ENCODE measurements around the gene SLC6A19.

Gene SLC6A19

DNA sequence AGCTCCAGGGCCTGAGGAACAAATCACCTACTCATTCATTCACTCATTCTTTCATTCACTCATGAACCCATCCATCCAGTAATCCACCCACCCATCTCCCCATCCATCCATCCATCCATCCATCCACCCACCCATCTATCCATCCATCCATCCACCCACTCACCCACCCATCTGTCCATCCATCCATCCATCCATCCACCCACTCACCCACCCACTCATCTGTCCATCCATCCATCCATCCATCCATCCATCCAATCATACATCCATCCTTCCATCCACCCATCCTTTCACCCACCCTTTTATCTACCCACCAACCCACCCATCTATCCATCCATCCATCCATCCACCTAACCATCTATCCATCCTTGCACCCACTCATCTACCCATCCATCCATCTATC, 35.5 kb upstream of the SLC6A19 start:
- DNase-seq (ENCODE audit: low spot score) (no peak), FAIRE-seq (no peak)

DNA sequence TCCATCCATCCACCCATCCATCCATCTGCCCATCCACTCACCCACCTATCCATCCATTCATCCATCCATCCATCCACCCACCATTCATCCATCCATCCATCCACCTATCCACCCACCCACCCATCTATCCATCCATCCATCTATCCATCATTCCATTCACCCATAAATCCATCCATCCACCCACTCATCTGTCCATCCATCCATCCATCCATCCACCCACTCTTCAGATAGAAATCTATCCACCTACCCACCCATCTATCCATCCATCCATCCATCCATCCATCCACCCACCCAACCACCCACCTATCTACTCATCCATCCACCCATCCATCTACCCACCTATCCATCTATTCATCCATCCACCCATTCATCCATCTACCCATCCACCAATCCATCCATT, 35.0 kb upstream of the SLC6A19 start:
- no peak for FAIRE-seq

DNA sequence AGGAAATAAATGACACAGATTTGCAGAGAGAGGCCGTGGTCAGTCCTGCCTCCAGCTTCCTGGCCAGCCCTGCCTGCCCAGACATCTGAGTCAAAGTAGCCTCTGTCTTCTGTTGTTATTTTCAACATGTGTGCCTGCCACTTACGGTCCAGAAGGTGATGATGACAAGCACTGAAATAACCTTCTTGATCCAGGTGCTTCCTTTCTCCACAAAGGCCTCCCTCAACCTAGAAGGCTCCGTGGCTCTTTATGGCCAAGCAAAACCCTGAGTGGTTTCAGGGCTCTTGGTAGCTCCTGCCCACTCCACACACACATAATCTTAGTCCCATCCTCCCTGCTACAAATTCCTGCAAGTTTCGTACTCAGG, 34.1 kb upstream of the SLC6A19 start:
- DNase-seq (ENCODE audit: low spot score) (no peak), FAIRE-seq (no peak)

More for the DNA sequence above, 35.0 kb upstream of the SLC6A19 start:
- DNase-seq (ENCODE audit: low spot score), result no peak

DNA sequence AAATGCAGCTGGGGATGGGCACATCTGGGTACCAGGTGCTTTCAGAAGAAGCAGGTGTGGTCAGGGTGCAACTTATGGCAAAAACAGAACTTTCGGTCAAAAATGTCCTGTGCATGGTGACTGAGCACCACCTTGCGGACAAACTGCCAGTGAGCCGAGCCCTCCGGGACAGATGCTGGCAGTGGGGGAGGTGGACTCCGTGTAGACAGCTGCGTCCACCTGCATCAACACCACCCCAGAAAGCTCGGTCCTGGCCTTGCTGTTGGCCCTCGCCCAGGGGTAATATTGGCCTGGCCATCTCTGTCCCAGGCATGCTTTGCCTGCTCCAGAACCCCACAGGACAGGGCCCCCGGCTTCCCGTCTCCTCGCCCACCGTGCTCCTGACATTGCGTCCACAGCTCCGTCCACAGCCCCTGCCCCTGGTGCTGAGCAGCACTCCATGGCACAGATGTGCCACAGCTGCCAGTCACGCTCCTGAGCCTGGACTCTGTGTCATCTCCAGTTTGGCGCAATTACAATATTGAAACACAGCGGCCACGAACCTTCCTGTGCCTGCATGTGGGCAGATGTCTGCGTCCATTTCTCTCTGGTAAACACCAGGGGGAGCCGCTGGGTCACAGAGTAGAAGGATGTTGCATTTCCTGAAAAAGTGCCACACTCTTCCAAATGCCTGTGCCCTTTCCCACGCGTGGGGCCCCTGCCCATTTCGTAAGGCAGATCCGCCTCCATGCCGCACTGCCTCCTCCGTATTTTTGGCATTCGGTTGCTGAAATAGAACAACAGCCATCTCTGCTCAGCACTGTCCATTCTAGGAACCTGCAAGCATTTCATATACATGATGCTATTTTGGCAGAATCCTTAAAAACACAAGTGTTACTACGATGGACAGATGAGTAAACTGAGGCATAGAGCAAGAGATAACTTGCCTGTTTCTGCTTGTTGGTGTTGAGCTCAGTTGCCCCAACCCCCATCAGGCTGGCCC, 33.4 kb upstream of the SLC6A19 start:
- FAIRE-seq, result no peak
- DNase-seq (ENCODE audit: low spot score), result peak; percentile 52

DNA sequence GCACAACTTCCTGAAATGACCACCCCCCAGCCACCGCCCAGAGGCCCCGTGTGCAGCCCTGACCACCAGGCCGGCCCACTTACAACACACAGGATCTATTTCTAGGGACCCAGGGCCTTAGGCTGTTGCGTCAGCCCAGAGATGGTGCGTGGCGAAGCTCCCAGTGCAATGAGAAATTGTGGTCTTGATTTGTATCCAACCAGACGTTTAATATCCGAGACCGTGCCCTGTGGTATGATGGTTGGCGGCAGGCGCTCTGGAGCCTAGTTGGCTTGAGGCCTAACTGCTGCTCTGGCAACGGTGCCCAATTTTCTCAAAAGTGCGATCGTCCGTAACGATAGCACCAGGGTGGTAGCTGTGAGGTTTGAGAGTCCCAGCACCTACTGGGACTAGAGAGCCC, 32.6 kb upstream of the SLC6A19 start:
- FAIRE-seq (no peak), DNase-seq (ENCODE audit: low spot score) (no peak)

DNA sequence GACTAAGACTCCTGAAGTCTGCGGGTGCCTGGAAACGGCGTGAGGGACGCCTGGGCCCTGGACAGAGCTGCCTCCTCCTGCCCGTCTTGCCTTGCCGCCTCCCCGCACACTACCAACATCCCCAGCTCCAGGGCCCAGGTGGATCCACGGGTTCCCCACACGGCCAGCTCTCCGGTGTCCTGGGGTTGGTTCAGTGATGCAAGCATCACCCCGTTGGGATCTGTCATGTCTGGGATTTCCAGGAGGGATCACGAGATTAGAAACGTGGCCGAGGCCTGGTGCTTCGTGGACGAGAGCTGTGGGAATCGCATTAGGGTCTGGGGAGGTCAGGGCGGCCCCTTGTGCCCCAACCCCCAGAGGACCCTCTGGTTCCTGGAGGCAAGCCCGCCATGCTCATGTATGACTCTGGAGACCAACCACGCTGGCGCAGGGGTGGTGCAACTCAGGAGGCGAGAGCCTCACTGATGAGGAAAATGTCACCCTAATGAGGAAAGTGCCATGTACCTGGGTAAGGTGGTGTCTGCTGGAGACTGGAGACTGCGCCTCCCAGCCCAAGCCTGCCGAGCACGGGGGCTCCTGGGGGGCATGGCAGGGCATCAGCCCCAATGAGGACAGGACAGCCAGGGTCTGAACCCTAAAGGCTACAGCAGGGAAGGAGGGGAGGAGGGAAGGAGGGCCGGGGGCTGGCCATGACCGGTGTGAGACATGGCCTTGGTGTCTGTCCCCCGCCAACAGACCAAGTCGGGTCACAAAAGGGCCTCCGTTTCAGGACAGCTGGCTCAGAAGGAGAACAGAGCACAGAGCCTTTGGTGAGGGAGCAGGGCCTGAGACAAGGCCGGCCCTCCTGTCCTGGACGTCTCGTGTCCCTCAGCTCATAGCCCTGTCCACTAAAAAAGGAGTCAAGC, 31.9 kb upstream of the SLC6A19 start:
- FAIRE-seq, result no peak
- DNase-seq (ENCODE audit: low spot score), result no peak

DNA sequence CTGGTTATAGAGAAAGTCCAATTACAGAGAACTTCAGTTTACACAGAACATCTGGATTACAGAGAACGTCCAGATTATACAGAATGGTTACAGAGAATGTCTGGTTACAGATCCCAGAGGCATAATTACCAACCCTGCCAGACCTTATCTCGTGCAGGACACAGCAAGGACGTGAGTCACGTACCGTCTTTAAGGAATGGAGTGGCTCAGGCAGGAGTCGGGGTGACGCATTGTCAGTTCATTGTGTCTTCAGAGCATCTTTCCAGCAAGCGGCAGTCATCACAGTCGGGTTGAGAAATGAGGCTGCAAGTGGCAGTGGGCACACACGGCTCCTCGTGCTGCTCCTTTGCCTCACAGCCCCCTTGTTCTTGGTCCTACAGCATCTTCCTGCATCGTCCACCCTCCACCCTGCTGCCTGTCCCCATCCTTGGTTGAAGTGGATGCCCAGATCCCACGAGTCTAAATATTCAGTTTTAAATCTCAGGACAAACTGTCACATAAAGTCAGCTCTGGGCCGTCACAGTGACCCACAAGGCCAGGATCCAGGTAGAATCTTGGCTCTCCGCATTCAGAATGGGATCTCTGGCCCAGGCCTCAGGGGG, 30.0 kb upstream of the SLC6A19 start:
- no peak for FAIRE-seq
- DNase-seq (ENCODE audit: low spot score), result peak; percentile 70

DNA sequence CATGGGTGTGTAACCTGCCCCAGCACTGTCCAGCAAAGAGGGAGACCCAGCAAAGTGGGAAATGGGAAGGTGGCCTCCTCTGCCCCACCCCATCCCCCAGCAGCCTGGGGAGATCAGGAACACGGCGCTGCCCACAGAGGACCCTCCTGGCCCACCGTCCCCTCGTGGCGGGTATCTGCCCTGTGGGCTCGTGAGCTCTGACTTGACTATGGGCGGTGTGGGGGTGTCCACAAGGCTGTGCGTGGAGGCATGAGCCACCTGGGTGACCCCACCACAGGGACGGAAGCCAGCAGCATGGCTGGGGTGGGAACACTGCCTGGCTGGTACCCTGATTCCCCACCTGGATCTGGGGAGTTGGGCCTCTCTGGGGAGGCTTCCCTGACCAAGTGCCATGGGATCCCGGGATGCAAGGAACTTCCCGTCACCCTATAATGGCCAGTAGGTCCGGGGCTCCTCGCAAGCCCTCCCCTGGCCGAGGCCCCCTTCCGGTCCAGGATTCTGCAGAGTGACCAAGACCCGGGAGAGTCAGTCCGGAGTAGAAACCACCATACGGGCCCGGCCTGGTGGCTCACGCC, 29.3 kb upstream of the SLC6A19 start:
- FAIRE-seq (no peak), DNase-seq (ENCODE audit: low spot score) (no peak)

DNA sequence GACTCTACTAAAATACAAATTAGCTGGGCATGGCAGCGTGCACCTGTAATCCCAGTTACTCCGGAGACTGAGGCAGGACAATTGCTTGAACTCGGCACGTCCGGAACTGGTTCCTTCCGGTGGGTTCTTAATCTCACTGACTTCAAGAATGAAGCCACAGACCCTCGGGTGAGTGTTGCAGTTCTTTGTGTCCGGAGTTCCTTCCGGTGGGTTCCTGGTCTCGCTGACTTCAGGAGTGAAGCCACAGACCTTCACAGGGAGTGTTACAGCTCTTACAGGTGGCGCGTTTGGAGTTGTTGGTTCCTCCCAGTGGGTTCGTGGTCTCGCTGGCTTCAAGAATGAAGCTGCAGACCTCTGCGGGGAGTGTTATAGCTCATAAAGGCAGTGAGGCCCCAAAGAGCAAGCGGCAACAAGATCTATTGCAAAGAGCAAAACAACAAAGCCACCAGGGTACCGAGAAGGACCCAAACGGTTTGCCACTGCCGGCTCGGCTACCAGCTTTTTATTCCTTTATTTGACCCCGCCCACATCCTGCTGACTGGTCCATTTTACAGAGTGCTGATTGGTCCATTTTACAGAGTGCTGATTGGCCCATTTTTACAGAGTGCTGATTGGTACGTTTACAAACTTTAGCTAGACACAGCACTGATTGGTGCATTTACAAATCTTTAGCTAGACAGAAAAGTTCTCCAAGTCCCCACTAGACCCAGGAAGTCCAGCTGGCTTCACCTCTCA, 28.6 kb upstream of the SLC6A19 start:
- no peak for FAIRE-seq

DNA sequence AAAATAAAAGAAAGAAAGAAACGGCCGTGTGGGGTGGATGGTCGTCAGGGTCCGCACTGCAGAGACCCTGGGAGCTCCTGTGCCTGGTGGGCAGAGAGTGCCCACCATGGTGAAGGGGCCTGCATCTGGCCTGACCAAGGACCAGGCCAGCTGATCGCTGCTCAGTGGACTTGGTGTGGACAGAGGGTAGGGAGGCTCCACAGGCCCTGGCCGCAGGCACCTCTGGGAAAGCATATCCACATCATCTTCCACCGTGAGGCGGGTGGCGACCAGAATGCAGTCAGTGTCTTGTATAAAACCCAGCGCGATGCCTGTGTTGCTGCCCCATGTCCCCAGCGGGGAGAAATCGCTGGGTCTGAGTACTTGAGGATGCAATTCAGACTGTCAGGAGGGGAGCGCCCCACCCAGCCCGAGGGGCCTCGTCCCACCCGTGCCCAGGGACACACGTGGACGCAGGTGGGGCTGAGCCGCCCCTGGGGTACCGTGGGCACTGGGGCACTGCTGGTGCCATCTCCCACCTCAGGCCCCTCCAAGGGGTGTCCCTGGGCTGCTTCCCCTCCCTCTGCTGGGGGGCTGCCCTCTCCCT, 27.8 kb upstream of the SLC6A19 start:
- FAIRE-seq, result no peak
- DNase-seq (ENCODE audit: low spot score), result no peak

More for the DNA sequence above, 28.6 kb upstream of the SLC6A19 start:
- no peak for DNase-seq (ENCODE audit: low spot score)

DNA sequence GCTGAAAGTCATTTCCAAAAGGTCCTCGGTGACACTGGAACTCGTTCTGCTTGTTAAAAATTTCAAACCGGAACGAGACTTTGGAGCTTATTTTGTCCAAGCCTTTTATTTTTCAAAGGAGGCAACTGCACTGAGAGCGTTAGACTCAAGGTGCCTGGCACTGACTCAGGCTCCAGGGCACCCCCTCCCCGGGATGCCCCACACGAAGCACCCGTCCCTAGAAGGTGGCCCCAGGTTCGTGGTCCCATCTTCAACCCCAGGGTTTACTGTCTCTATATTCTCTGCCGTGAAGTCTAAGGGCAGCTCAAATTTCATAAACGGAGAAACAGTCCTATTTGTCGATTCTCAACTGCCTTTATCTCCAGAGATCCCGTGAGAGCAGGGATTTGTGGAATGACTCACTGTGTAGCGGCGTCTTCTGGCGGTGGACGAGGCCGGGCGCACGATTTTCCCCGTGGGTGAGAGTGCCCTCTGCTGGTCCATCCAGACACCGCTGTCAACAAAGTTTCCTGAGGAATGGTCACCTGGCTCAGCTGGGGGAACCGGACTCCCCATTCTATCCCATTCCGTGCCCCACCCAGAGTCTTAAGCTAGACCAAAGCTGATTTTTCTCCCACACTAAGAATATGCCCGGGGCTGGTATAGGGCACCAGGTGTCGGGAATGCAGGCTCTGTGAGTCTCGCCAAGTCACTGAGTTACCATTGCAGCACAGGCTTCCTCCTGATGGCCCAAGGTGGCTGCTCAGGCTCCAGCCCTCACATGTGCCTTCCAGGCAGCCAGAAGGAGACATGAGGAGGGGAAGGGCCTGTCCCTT, 27.1 kb upstream of the SLC6A19 start:
- DNase-seq (ENCODE audit: low spot score), result peak; percentile 73
- FAIRE-seq, result peak; percentile 82

DNA sequence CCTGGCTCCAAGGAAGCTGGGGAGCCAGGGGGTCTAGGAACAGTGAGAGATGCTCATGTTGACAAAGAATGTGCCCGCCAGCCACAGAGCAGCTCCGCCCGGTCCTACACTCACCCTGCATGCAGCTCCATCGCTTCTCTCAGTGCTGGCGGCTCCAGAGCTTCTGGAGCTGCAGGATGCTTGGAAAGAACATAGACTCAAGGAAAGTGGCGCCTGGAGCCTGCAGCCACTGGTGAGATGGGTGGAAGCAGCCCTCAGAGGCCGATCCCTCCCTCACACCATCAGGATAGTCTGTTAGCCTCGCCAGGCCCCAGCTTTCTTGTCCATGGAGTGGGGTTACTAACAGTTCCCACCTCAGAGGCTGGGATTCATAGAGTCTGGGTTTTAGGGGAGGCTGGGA, 26.4 kb upstream of the SLC6A19 start:
- DNase-seq (ENCODE audit: low spot score) (no peak), FAIRE-seq (no peak)

DNA sequence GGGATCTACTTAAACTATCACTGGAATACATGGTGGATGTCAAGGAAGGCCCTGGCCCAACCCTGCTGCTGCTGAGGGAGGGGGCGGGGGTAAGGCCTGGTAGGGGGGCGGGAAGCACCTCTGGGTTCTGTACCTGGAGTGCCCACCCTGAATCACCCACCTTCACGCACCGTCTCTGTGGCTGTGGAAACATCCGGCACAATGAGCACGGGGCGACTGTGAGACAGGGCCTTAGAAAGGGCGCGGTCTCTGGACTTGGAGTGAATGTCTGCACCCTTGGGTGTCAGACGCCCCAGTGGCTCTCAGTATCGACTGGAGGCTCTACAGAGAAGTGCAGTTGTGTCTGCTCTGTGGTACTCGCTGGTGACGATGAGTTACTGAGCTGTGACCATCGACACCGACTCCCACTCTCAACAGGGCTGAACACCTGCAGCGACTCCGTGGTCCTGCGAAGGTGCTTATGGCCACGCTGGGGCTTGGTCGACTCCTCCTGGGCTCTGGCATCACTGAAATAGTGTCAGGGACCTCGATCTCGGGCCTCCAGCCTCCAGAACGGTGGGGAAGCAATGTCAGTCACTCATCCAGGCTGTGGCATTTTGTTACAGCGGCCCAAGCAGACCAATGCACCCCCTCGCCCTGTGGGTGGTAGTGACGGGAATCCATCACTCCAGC, 25.5 kb upstream of the SLC6A19 start:
- no peak for DNase-seq (ENCODE audit: low spot score)
- FAIRE-seq, result no peak

DNA sequence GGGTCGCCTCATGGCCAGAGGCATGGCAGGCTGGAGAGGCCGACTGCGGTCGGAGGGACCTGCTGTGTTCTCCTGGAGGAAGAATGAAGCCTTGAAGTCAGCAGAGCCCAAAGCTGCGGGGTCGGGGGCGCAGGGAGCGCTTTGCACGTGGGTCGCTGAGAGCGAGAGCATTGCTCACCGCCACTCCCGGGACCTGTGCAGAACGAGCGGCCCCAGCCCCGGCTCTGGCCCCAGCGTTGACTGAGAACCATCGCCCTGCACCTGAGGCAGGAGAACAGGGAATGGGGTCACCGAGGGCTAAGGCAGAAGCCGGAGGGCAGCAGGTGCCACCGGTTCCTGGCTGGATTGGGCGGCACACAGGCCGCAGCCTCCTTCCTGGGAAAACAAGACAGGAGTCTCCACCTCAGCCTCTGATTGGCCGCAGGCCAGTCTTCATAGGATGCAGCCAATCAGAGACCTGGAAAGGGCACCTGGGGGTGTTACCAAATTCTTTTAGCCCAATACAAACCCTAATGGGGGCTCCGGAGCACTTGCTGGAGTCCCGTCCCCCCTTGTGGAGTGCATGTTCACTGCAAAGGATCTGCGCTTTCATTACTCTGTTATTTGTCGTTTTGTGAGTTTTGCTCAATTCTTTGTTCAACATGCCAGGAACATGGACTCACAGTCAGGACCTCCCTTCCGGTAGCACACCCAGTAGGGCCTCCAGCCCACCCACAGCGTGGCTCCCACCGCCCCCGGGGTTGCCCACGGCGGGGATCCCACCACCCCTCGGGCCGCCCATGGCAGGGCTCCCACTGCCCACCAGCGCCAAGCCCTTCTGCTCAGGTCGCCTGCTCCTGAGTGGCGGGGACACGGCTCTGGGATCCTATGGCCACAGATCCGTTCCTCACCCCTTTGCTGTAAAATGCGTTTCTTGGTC, 24.7 kb upstream of the SLC6A19 start:
- no peak for DNase-seq (ENCODE audit: low spot score)
- no peak for FAIRE-seq

DNA sequence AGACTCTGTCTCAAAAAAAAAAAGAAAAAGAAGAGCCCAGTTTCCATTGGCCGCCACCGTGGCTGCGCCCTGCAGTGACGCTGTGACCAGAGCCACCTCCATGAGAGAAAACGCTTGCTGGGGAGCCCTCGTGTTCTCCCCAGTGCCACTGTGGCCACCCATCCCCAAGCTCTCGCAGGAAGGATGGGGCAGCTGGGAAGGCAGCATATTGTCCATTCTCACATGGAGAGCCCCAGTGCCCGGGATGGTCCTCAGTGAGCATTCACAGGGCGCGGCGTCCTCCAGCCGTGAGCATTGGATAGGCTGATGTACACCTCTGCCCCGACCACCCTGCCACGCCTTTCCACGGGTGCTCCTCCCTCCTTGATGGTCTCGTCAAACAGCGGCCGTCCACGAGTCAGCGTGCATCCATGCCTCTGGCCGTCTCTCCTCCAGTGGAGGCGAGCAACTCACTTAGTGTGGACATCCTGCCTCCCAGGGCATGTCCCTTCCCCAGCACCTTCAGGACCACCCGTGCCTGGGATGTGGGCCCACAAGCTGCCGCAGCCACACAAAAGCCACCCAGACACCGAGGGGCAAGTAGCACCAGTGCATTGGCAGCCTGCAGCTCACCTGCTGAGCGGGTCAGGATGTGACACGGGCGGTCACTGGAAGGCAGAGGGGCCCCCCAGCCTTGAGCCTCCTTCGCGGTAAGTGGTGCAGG, 23.4 kb upstream of the SLC6A19 start:
- FAIRE-seq, result no peak
- no peak for DNase-seq (ENCODE audit: low spot score)

DNA sequence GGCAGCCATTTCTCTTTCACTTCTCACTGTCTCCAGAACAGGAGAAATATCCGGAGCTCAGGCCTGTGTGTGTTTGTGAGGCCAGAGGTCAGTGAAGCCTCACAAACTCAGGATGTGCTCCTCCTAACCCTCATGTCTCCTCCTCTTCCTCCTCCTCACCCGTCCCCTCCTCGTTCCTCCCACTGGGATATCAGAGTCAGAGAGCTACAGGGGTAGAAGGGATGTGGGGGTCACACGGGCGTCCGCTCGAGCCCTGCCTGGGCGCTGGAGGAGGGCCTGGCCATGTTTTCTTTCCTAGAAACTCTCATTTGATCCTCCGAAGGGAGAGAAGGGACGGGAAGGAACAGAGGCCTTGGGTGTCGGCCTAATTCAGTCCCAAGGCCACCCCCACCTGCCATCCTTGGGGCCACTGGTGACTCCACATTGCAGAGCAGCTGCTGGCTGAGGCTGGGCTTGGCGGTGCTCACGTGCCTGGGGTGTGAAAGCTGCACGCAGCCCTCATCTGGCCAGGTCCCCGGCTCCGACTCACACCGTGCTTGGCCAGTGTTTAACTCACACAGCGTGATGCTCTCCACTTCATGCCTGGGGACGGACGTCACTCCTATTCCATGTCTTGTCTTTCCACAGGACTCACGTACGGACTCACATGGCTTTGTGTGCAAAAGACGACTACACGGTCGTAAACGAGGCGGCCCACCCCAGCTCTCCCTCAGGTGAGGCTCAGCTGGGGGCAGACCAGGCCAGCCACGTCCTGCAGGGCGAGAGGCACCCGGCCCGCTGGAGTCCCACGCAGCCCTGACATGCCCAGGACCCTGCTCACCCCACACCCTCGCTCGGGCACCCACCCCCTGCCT, 22.6 kb upstream of the SLC6A19 start:
- FAIRE-seq (no peak), DNase-seq (ENCODE audit: low spot score) (no peak)
